Measurements from ENCODE around the gene FDXR.

Gene FDXR

GRCh38 chr17:74901353-74902135 is 28.8 kb upstream of the FDXR start:
- H3K9me3 ChIP-seq (ENCODE audit: control insufficient read depth in 5 of 5, low read length in 5 of 5): no peaks in the 10 kb centered on the region
- peaks cover 11 to 27% (median 24%) of the 10 kb centered on the region in 5 donors for H3K27me3 ChIP-seq (ENCODE audit: control insufficient read depth in 5 of 5, insufficient read depth in 4 of 5, low read length in 5 of 5)
- no peaks in the 10 kb centered on the region for H3K36me3 ChIP-seq (ENCODE audit: control insufficient read depth in 5 of 5, insufficient read depth in 5 of 5, low read length in 5 of 5)
- H3K4me1 ChIP-seq (ENCODE audit: control insufficient read depth in 5 of 5, insufficient read depth in 5 of 5, low read length in 5 of 5): no peaks in the 10 kb centered on the region
- H3K27ac ChIP-seq (ENCODE audit: low read depth, low read length): no peak overlapping the region
- H3K4me3 ChIP-seq (ENCODE audit: low read depth in 1 of 5, low read length in 5 of 5): no peak overlapping the region
- H3K9ac ChIP-seq (ENCODE audit: low read length in 5 of 5): no peak overlapping the region

GRCh38 chr17:74900208-74900607 is 27.4 kb upstream of the FDXR start:
- Histone ChIP-seq H3K36me3 (ENCODE audit: control insufficient read depth in 5 of 5, insufficient read depth in 5 of 5, low read length in 5 of 5) (no peaks in the 10 kb centered on the region), H3K27ac (ENCODE audit: low read depth, low read length) (no peak overlapping the region), H3K4me3 (ENCODE audit: low read depth in 1 of 5, low read length in 5 of 5) (no peak overlapping the region), H3K27me3 (ENCODE audit: control insufficient read depth in 5 of 5, insufficient read depth in 4 of 5, low read length in 5 of 5) (peaks cover 11 to 28% (median 24%) of the 10 kb centered on the region in 5 donors), H3K9me3 (ENCODE audit: control insufficient read depth in 5 of 5, low read length in 5 of 5) (no peaks in the 10 kb centered on the region), H3K4me1 (ENCODE audit: control insufficient read depth in 5 of 5, insufficient read depth in 5 of 5, low read length in 5 of 5) (no peaks in the 10 kb centered on the region), H3K9ac (ENCODE audit: low read length in 5 of 5) (no peak overlapping the region)

- peaks cover 15 to 30% (median 22%) of the 10 kb centered on the region in 5 donors for H3K27me3 ChIP-seq (ENCODE audit: control insufficient read depth in 5 of 5, insufficient read depth in 4 of 5, low read length in 5 of 5)
- H3K36me3 ChIP-seq (ENCODE audit: control insufficient read depth in 5 of 5, insufficient read depth in 5 of 5, low read length in 5 of 5): no peaks in the 10 kb centered on the region
- no peak overlapping the region for H3K9ac ChIP-seq (ENCODE audit: low read length in 5 of 5)
- H3K27ac ChIP-seq (ENCODE audit: low read depth, low read length): no peak overlapping the region
- no peaks in the 10 kb centered on the region for H3K9me3 ChIP-seq (ENCODE audit: control insufficient read depth in 5 of 5, low read length in 5 of 5)
- peaks cover 0 to 6% (median 5%) of the 10 kb centered on the region in 5 donors for H3K4me1 ChIP-seq (ENCODE audit: control insufficient read depth in 5 of 5, insufficient read depth in 5 of 5, low read length in 5 of 5)
- no peak overlapping the region for H3K4me3 ChIP-seq (ENCODE audit: low read depth in 1 of 5, low read length in 5 of 5)
Observed at GRCh38 chr17:74898376-74898946, 25.7 kb upstream of the FDXR start.

GRCh38 chr17:74893936-74894671 is 21.3 kb upstream of the FDXR start:
- H3K9me3 ChIP-seq (ENCODE audit: control insufficient read depth in 5 of 5, low read length in 5 of 5): no peaks in the 10 kb centered on the region

GRCh38 chr17:74892974-74893911 is 20.4 kb upstream of the FDXR start, which contains the start of gene FADS6:
TSS of gene FADS6 (minus strand) at chr17:74893633. CDS start at chr17:74893595, 38 bp downstream.
- peaks cover 34 to 56% (median 45%) of the 10 kb centered on the region in 5 donors for H3K27me3 ChIP-seq (ENCODE audit: control insufficient read depth in 5 of 5, insufficient read depth in 4 of 5, low read length in 5 of 5)
- no peaks in the 10 kb centered on the region for H3K36me3 ChIP-seq (ENCODE audit: control insufficient read depth in 5 of 5, insufficient read depth in 5 of 5, low read length in 5 of 5)
- peaks cover 0 to 13% (median 11%) of the 10 kb centered on the region in 5 donors for H3K4me1 ChIP-seq (ENCODE audit: control insufficient read depth in 5 of 5, insufficient read depth in 5 of 5, low read length in 5 of 5)
- no peak within 1 kb of the TSS for H3K9ac ChIP-seq (ENCODE audit: low read length in 5 of 5)
- H3K9me3 ChIP-seq (ENCODE audit: control insufficient read depth in 5 of 5, low read length in 5 of 5): no peaks in the 10 kb centered on the region
- no peak within 1 kb of the TSS for H3K27ac ChIP-seq (ENCODE audit: low read depth, low read length)
- H3K4me3 ChIP-seq (ENCODE audit: low read depth in 1 of 5, low read length in 5 of 5): peak within 1 kb of the TSS in 3 of 5 donors; percentile 22 to 57 (median 41)

More at GRCh38 chr17:74893936-74894671, 21.3 kb upstream of the FDXR start:
- Histone ChIP-seq H3K27ac (ENCODE audit: low read depth, low read length) (no peak overlapping the region), H3K36me3 (ENCODE audit: control insufficient read depth in 5 of 5, insufficient read depth in 5 of 5, low read length in 5 of 5) (no peaks in the 10 kb centered on the region), H3K4me1 (ENCODE audit: control insufficient read depth in 5 of 5, insufficient read depth in 5 of 5, low read length in 5 of 5) (peaks cover 0 to 13% (median 11%) of the 10 kb centered on the region in 5 donors), H3K9ac (ENCODE audit: low read length in 5 of 5) (no peak overlapping the region), H3K27me3 (ENCODE audit: control insufficient read depth in 5 of 5, insufficient read depth in 4 of 5, low read length in 5 of 5) (peaks cover 27 to 48% (median 39%) of the 10 kb centered on the region in 5 donors), H3K4me3 (ENCODE audit: low read depth in 1 of 5, low read length in 5 of 5) (peak overlapping the region in 2 of 5 donors; percentile 41 to 57)

- H3K27me3 ChIP-seq (ENCODE audit: control insufficient read depth in 5 of 5, insufficient read depth in 4 of 5, low read length in 5 of 5): peaks cover 37 to 56% (median 45%) of the 10 kb centered on the region in 5 donors
- H3K9me3 ChIP-seq (ENCODE audit: control insufficient read depth in 5 of 5, low read length in 5 of 5): no peaks in the 10 kb centered on the region
- no peak overlapping the region for H3K27ac ChIP-seq (ENCODE audit: low read depth, low read length)
- no peak overlapping the region for H3K9ac ChIP-seq (ENCODE audit: low read length in 5 of 5)
- no peak overlapping the region for H3K4me3 ChIP-seq (ENCODE audit: low read depth in 1 of 5, low read length in 5 of 5)
- H3K4me1 ChIP-seq (ENCODE audit: control insufficient read depth in 5 of 5, insufficient read depth in 5 of 5, low read length in 5 of 5): peaks cover 0 to 13% (median 11%) of the 10 kb centered on the region in 5 donors
- no peaks in the 10 kb centered on the region for H3K36me3 ChIP-seq (ENCODE audit: control insufficient read depth in 5 of 5, insufficient read depth in 5 of 5, low read length in 5 of 5)
Observed at GRCh38 chr17:74892013-74892841, 19.4 kb upstream of the FDXR start.

GRCh38 chr17:74890554-74890953 is 17.8 kb upstream of the FDXR start:
- Histone ChIP-seq H3K9me3 (ENCODE audit: control insufficient read depth in 5 of 5, low read length in 5 of 5) (no peaks in the 10 kb centered on the region), H3K9ac (ENCODE audit: low read length in 5 of 5) (no peak overlapping the region), H3K4me1 (ENCODE audit: control insufficient read depth in 5 of 5, insufficient read depth in 5 of 5, low read length in 5 of 5) (peaks cover 0 to 13% (median 11%) of the 10 kb centered on the region in 5 donors), H3K27ac (ENCODE audit: low read depth, low read length) (no peak overlapping the region), H3K36me3 (ENCODE audit: control insufficient read depth in 5 of 5, insufficient read depth in 5 of 5, low read length in 5 of 5) (no peaks in the 10 kb centered on the region), H3K27me3 (ENCODE audit: control insufficient read depth in 5 of 5, insufficient read depth in 4 of 5, low read length in 5 of 5) (peaks cover 37 to 59% (median 41%) of the 10 kb centered on the region in 5 donors), H3K4me3 (ENCODE audit: low read depth in 1 of 5, low read length in 5 of 5) (no peak overlapping the region)

GRCh38 chr17:74888469-74888868 is 15.7 kb upstream of the FDXR start:
- no peak overlapping the region for H3K4me3 ChIP-seq (ENCODE audit: low read depth in 1 of 5, low read length in 5 of 5)
- no peak overlapping the region for H3K27ac ChIP-seq (ENCODE audit: low read depth, low read length)
- no peaks in the 10 kb centered on the region for H3K9me3 ChIP-seq (ENCODE audit: control insufficient read depth in 5 of 5, low read length in 5 of 5)
- no peaks in the 10 kb centered on the region for H3K36me3 ChIP-seq (ENCODE audit: control insufficient read depth in 5 of 5, insufficient read depth in 5 of 5, low read length in 5 of 5)
- peaks cover 27 to 46% (median 36%) of the 10 kb centered on the region in 5 donors for H3K27me3 ChIP-seq (ENCODE audit: control insufficient read depth in 5 of 5, insufficient read depth in 4 of 5, low read length in 5 of 5)
- H3K9ac ChIP-seq (ENCODE audit: low read length in 5 of 5): no peak overlapping the region
- H3K4me1 ChIP-seq (ENCODE audit: control insufficient read depth in 5 of 5, insufficient read depth in 5 of 5, low read length in 5 of 5): peaks cover 0 to 7% (median 6%) of the 10 kb centered on the region in 5 donors

All from subcutaneous abdominal adipose tissue (tissue), 5 donors.